Measurements from ENCODE around the gene GALC.
A peak's percentile ranks its signal among the peaks of the same experiment; 100 is the strongest.

GALC gene

DNA sequence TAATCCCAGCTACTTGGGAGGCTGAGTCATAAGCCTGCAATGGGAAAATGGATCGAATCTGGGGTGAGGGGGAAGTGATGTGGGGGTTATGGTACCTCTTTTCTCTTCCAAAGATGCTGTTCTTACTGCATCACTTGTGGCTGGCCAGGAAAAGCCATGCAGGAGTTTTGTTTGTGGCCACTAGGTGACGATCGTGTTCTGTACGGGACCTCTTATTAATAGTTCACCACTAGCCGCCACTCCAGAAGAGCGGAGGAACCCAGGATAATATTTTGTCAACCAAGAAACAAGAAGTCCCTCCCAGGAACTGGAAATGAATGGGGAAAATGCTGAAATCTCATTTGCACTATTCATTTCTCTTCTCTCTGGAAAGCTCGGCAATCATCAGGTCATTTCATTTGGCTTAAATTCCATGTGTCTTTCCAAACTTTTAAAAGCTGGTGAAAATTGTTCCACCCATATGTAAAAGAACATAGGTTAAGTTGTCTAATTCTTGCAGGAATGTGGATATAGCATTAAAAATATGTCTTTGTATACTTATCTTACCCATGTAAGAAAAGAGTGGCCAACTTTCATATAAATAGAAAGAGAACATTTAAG is 20.9 kb upstream of the GALC start:
- H3K27me3 ChIP-seq, result no peaks in the 10 kb centered on the region
- peak; percentile 73 to 77 for DNase-seq
- H3K4me1 ChIP-seq, result no peaks in the 10 kb centered on the region
- no peak overlapping the region for H3K4me3 ChIP-seq
- H3K27ac ChIP-seq, result no peak overlapping the region
- no peaks in the 10 kb centered on the region for H3K9me3 ChIP-seq
- H3K36me3 ChIP-seq, result no peaks in the 10 kb centered on the region
- TF ChIP-seq, protein P1, sequence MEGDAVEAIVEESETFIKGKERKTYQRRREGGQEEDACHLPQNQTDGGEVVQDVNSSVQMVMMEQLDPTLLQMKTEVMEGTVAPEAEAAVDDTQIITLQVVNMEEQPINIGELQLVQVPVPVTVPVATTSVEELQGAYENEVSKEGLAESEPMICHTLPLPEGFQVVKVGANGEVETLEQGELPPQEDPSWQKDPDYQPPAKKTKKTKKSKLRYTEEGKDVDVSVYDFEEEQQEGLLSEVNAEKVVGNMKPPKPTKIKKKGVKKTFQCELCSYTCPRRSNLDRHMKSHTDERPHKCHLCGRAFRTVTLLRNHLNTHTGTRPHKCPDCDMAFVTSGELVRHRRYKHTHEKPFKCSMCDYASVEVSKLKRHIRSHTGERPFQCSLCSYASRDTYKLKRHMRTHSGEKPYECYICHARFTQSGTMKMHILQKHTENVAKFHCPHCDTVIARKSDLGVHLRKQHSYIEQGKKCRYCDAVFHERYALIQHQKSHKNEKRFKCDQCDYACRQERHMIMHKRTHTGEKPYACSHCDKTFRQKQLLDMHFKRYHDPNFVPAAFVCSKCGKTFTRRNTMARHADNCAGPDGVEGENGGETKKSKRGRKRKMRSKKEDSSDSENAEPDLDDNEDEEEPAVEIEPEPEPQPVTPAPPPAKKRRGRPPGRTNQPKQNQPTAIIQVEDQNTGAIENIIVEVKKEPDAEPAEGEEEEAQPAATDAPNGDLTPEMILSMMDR (IDR thresholded peaks at IDR 0.05), result peak; percentile 65 to 80
- intact Hi-C loops (cut with DNase I; ENCODE audit: low total_unique reads), result no loop called here

DNA sequence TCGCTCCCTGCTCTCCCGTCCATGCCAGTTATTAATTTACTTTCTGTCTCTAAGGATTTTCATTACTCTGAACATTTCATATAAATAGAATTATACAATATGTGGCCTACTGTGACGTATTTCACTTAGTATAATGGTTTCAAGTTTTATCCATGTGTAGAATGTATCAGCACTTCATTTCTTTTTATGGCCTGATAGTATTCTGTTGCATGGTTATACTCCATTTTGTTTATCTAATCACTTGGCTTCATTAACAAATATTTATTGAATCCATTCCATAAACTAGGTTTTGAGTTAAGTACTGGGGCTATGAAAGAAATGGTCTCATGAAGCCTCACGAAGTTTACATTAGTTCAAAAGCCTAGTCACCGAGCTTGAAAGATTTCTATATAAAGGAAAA is 19.5 kb upstream of the GALC start:
- H3K36me3 ChIP-seq, result no peaks in the 10 kb centered on the region
- intact Hi-C loops (cut with DNase I; ENCODE audit: low total_unique reads), result no loop called here
- H3K9me3 ChIP-seq, result no peaks in the 10 kb centered on the region
- H3K27ac ChIP-seq, result no peak overlapping the region
- no peak for DNase-seq
- TF ChIP-seq, protein P1 (IDR thresholded peaks at IDR 0.05), result no peak
- no peaks in the 10 kb centered on the region for H3K4me1 ChIP-seq
- H3K4me3 ChIP-seq, result no peak overlapping the region
- H3K27me3 ChIP-seq, result no peaks in the 10 kb centered on the region

DNA sequence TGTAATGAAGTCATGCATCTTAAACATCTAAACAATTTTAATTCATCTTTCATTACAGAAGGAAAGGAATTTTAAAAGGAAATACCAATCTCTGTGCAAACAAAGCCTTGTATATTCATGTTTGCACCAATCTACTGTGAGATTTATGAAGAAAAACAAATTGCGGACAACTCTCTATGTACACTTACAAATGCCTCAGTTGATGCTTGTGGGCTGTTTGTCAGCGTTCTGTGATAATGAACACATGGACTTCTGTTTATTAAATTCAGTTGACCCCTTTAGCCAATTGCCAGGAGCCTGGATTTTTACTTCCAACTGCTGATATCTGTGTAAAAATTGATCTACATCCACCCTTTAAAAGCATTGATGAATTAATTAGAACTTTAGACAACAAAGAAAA is 17.3 kb upstream of the GALC start:
- no peak for DNase-seq
- TF ChIP-seq, protein P1 (IDR thresholded peaks at IDR 0.05), result no peak
- Histone ChIP-seq H3K27ac (no peak overlapping the region), H3K4me1 (no peaks in the 10 kb centered on the region), H3K27me3 (no peaks in the 10 kb centered on the region), H3K4me3 (no peak overlapping the region), H3K9me3 (no peaks in the 10 kb centered on the region), H3K36me3 (no peaks in the 10 kb centered on the region)
- intact Hi-C loops (cut with DNase I; ENCODE audit: low total_unique reads), result no loop called here

DNA sequence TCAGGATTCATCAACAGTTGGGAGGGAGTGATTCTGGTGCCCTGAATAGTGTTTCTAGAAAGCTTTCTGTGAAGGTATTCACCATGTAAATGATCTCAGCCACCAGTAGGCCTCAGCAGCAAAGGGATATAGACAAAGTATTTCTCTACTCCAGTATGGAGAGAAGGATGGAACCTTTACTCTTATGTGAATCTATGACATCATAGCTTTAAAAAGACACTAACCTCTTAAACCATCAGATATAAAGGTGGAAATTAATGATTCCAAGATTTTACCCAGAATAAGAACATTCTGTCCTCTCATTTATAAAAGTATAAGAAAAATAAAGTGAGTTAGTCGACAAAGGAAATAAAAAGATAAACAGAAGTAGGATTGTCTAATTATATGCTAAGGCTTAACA is 16.5 kb upstream of the GALC start:
- H3K9me3 ChIP-seq, result no peaks in the 10 kb centered on the region
- intact Hi-C loops (cut with DNase I; ENCODE audit: low total_unique reads), result no loop called here

DNA sequence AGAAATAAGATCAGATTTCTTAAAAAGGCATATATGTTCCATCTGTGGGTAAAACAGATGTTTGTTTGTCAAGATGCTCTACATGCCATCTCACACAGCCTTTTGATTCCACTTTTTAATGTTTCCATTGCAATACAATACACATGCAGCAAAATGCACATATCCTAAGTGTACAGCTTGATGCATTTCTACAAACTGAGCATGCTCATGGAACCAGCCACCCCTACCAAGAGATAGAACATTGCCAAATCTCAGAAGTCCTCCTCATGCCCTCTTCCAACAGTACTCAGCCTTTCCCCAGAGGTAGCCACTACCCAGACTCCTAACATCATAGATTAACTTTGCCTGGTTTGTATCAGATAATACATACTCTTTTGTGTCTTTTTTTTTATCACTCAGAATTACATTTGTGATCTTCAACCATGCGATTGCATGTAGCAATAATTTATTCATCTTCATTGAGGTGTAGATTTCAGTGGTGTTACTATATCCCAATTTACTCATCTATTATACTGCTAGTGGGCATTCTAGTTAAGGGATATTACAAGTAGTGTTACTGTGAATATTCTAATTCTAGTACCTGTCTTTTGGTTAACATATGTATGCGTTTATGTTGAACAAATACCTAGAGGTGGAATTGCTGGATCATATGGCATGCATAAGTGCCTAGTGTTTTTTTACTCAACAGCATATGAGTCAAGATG is 15.2 kb upstream of the GALC start:
- Histone ChIP-seq H3K36me3 (no peaks in the 10 kb centered on the region), H3K27me3 (no peaks in the 10 kb centered on the region), H3K4me3 (no peak overlapping the region), H3K4me1 (no peaks in the 10 kb centered on the region), H3K9me3 (no peaks in the 10 kb centered on the region), H3K27ac (no peak overlapping the region)
- DNase-seq, result no peak
- intact Hi-C loops (cut with DNase I; ENCODE audit: low total_unique reads), result no loop called here
- TF ChIP-seq, protein P1 (IDR thresholded peaks at IDR 0.05), result no peak

More for the DNA sequence above, 16.5 kb upstream of the GALC start:
- no peak for DNase-seq
- Histone ChIP-seq H3K27me3 (no peaks in the 10 kb centered on the region), H3K4me3 (no peak overlapping the region), H3K36me3 (no peaks in the 10 kb centered on the region), H3K4me1 (no peaks in the 10 kb centered on the region), H3K27ac (no peak overlapping the region)
- TF ChIP-seq, protein P1 (IDR thresholded peaks at IDR 0.05), result no peak

All from tibial artery (tissue), 4 donors.